ENCODE measurements around the gene MYBPC2. TPM values are rescaled to one million over a fixed set of nuclear protein-coding genes. Genes with fewer than 3 reads are reported as not detected.

Gene MYBPC2
- total RNA-seq, 1 experiment from 2014 or later: 0.18 TPM

DNA sequence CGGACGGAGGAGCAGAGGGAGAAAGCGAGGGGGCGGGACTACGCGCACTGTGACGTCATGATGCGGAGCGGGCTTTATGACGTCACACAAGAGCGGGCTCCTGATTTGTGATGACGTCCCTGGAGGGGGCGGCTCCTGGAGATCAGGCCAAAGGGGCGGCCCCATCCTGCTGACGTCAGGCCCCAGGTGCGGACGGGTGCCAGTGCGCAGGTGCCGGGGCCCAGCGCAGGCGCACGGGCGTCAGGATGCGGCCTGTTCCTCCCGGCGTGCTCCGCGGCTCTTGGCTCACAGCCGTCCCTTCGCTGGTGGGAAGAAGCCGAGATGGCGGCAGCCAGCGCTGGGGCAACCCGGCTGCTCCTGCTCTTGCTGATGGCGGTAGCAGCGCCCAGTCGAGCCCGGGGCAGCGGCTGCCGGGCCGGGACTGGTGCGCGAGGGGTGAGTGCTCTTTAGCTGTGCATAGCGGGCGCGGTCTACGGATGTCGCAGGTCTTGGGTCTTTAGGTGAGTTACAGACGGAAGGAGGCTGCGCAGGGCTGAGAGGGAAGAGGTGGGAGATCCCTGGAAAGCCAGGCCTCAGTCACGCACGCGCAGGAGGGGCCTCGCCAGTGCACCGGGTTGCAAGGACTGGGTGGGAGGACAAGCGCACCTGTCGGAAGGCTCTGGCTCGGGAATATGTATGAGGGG is 43.7 kb downstream of the MYBPC2 start, which contains the start of the genes EMC10 and GARIN5A:
EMC10 (plus strand) TSS at position 284 of the 683 bp plus-strand sequence; CDS start at position 322, 38 bp downstream.
GARIN5A (minus strand) TSS at position 625 of the 683 bp plus-strand sequence; CDS start at position 165, 460 bp downstream.
- DNase-seq (ENCODE audit: low read depth, low spot score): peak; percentile 47
- no peaks in the 10 kb centered on the region for H3K27me3 ChIP-seq (ENCODE audit: control insufficient read depth, insufficient read depth, low read length)
- H3K4me3 ChIP-seq (ENCODE audit: low read depth in 2 of 2, low read length in 2 of 2): peak within 1 kb of the TSS; percentile 81 to 89
- ChIA-PET CTCF (no interaction called here), POLR2A (no interaction called here)
- no peaks in the 10 kb centered on the region for H3K9me3 ChIP-seq (ENCODE audit: control insufficient read depth, insufficient read depth, low read depth, low read length)
- intact Hi-C loops (cut with micrococcal nuclease; ENCODE audit: unreplicated experiment): no loop called here
- H3K27ac ChIP-seq (ENCODE audit: low read length): peak within 1 kb of the TSS; percentile 74
- peak; percentile 94 for ATAC-seq
- in situ Hi-C loops (cut with HindIII; ENCODE audit: low pct_unique_long_range_greater_than_20kb, low sequenced_read_pairs): no loop called here
- H3K36me3 ChIP-seq (ENCODE audit: control insufficient read depth, insufficient read depth, low read length): no peaks in the 10 kb centered on the region
- TF ChIP-seq, protein P1, sequence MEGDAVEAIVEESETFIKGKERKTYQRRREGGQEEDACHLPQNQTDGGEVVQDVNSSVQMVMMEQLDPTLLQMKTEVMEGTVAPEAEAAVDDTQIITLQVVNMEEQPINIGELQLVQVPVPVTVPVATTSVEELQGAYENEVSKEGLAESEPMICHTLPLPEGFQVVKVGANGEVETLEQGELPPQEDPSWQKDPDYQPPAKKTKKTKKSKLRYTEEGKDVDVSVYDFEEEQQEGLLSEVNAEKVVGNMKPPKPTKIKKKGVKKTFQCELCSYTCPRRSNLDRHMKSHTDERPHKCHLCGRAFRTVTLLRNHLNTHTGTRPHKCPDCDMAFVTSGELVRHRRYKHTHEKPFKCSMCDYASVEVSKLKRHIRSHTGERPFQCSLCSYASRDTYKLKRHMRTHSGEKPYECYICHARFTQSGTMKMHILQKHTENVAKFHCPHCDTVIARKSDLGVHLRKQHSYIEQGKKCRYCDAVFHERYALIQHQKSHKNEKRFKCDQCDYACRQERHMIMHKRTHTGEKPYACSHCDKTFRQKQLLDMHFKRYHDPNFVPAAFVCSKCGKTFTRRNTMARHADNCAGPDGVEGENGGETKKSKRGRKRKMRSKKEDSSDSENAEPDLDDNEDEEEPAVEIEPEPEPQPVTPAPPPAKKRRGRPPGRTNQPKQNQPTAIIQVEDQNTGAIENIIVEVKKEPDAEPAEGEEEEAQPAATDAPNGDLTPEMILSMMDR (IDR thresholded peaks at IDR 0.05): no peak
- TF ChIP-seq SIN3A (IDR thresholded peaks at IDR 0.05; ENCODE audit: borderline replicate concordance, insufficient read depth, low read depth, low read length): 0 out of 2 replicates have a peak, but pooled peaks have one; percentile 40
- TF ChIP-seq, protein P2, sequence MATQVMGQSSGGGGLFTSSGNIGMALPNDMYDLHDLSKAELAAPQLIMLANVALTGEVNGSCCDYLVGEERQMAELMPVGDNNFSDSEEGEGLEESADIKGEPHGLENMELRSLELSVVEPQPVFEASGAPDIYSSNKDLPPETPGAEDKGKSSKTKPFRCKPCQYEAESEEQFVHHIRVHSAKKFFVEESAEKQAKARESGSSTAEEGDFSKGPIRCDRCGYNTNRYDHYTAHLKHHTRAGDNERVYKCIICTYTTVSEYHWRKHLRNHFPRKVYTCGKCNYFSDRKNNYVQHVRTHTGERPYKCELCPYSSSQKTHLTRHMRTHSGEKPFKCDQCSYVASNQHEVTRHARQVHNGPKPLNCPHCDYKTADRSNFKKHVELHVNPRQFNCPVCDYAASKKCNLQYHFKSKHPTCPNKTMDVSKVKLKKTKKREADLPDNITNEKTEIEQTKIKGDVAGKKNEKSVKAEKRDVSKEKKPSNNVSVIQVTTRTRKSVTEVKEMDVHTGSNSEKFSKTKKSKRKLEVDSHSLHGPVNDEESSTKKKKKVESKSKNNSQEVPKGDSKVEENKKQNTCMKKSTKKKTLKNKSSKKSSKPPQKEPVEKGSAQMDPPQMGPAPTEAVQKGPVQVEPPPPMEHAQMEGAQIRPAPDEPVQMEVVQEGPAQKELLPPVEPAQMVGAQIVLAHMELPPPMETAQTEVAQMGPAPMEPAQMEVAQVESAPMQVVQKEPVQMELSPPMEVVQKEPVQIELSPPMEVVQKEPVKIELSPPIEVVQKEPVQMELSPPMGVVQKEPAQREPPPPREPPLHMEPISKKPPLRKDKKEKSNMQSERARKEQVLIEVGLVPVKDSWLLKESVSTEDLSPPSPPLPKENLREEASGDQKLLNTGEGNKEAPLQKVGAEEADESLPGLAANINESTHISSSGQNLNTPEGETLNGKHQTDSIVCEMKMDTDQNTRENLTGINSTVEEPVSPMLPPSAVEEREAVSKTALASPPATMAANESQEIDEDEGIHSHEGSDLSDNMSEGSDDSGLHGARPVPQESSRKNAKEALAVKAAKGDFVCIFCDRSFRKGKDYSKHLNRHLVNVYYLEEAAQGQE (IDR thresholded peaks at IDR 0.05; ENCODE audit: insufficient read depth in 1 of 2, low read depth in 2 of 2, low read length in 1 of 2): no peak
- TF ChIP-seq TCF7L2 (IDR thresholded peaks at IDR 0.05; ENCODE audit: low read depth, low read length): no peak
- peak; percentile 74 for TF ChIP-seq POLR2AphosphoS5 (IDR thresholded peaks at IDR 0.05; ENCODE audit: low read depth, low read length)
- BruUV-seq (replicated peaks): no TSS peak
- H3K4me1 ChIP-seq (ENCODE audit: control insufficient read depth, insufficient read depth, low read length): no peaks in the 10 kb centered on the region

DNA sequence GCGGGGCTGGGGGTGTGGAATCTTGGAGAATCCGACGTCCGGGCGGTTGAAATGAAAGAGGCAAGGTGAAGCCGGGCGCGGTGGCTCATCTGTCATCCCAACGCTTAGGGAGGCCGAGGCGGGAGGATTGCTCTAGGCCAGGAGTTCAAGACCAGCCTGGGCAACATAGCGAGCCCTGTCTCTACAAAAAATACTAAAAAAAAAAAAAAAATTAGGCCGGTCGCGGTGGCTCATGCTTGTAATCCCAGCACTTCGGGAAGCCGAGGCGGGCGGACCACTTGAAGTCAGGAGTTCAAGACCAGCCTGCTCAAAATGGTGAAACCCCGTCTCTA is 44.2 kb downstream of the MYBPC2 start:
- H3K9me3 ChIP-seq (ENCODE audit: control insufficient read depth, insufficient read depth, low read depth, low read length): no peaks in the 10 kb centered on the region
- intact Hi-C loops (cut with micrococcal nuclease; ENCODE audit: unreplicated experiment): no loop called here
- ATAC-seq (no peak), DNase-seq (ENCODE audit: low read depth, low spot score) (no peak)
- BruUV-seq (replicated peaks): TSS peak; percentile 92
- in situ Hi-C loops (cut with HindIII; ENCODE audit: low pct_unique_long_range_greater_than_20kb, low sequenced_read_pairs): no loop called here
- CTCF ChIA-PET: no interaction called here
- no peak overlapping the region; the same call in 1 of the 2 replicates for H3K27ac ChIP-seq (ENCODE audit: low read length)
- H3K27me3 ChIP-seq (ENCODE audit: control insufficient read depth, insufficient read depth, low read length): no peaks in the 10 kb centered on the region
- H3K36me3 ChIP-seq (ENCODE audit: control insufficient read depth, insufficient read depth, low read length): no peaks in the 10 kb centered on the region
- TF ChIP-seq, protein P1 (IDR thresholded peaks at IDR 0.05): no peak
- TF ChIP-seq POLR2AphosphoS5 (IDR thresholded peaks at IDR 0.05; ENCODE audit: low read depth, low read length): no peak
- TF ChIP-seq SIN3A (IDR thresholded peaks at IDR 0.05; ENCODE audit: borderline replicate concordance, insufficient read depth, low read depth, low read length): no peak
- TF ChIP-seq, protein P2 (IDR thresholded peaks at IDR 0.05; ENCODE audit: insufficient read depth in 1 of 2, low read depth in 2 of 2, low read length in 1 of 2): no peak
- TF ChIP-seq TCF7L2 (IDR thresholded peaks at IDR 0.05; ENCODE audit: low read depth, low read length): no peak
- POLR2A ChIA-PET: no interaction called here
- H3K4me1 ChIP-seq (ENCODE audit: control insufficient read depth, insufficient read depth, low read length): no peaks in the 10 kb centered on the region
- H3K4me3 ChIP-seq (ENCODE audit: low read depth in 2 of 2, low read length in 2 of 2): peak overlapping the region; percentile 81 to 89
